HepG2 (cell line): ENCODE data around the gene PPIL3. TPM values are rescaled to one million over a fixed set of nuclear protein-coding genes. Genes with fewer than 3 reads are reported as not detected.

Experiments used
- CCAR2 ChIP-seq: fragments of 200-400 bp; formaldehyde crosslinking; optimal IDR thresholded peaks from 2 replicates; pipeline ENCODE3; 2018; ENCODE audit warnings: low read depth, mild to moderate bottlenecking, low read length, moderate library complexity
- EHMT2 ChIP-seq: fragments of 200-600 bp; sonication (generic); IDR thresholded peaks from 2 replicates; pipeline ENCODE4 v1.7.0; 2017; ENCODE audit warnings: antibody characterized with exemption, low read depth, low read length, borderline replicate concordance
- ERF ChIP-seq: IDR thresholded peaks from 2 replicates; pipeline ENCODE4 v1.6.1; 2018; ENCODE audit warnings: missing biosample characterization, missing genetic modification reagents
- FOXJ3 ChIP-seq: sonication (generic); formaldehyde crosslinking; IDR thresholded peaks from 2 replicates; pipeline ENCODE4 v1.4.0; 2020; ENCODE audit warnings: missing genetic modification reagents, mild to moderate bottlenecking, borderline replicate concordance
- GATAD2A ChIP-seq: IDR thresholded peaks from 2 replicates; pipeline ENCODE4 v1.6.1; 2016
- JUND ChIP-seq: sonication (generic); formaldehyde crosslinking; IDR thresholded peaks from 2 replicates; pipeline ENCODE4 v1.8.0; 2022; ENCODE audit warnings: mild to moderate bottlenecking, missing genetic modification reagents
- KAT8 ChIP-seq: IDR thresholded peaks from 2 replicates; pipeline ENCODE4 v1.6.1; 2016; ENCODE audit warnings: missing genetic modification reagents, missing compliant biosample characterization
- KDM5A ChIP-seq: fragments of 200-600 bp; sonication (generic); IDR thresholded peaks from 2 replicates; pipeline ENCODE4 v1.7.0; 2018; ENCODE audit warnings: antibody characterized with exemption, mild to moderate bottlenecking, low read length, borderline replicate concordance
- MAFG ChIP-seq: sonication (generic); formaldehyde crosslinking; IDR thresholded peaks from 2 replicates; pipeline ENCODE4 v1.5.1; 2020; ENCODE audit warnings: mild to moderate bottlenecking, missing genetic modification reagents
- MZF1 ChIP-seq: sonication (generic); formaldehyde crosslinking; IDR thresholded peaks from 2 replicates; pipeline ENCODE4 v1.8.1; 2023; ENCODE audit warnings: mild to moderate bottlenecking, missing genetic modification reagents, borderline replicate concordance
- NFE2 ChIP-seq: sonication (generic); formaldehyde crosslinking; IDR thresholded peaks from 2 replicates; pipeline ENCODE4 v1.4.0; 2020; ENCODE audit warnings: missing genetic modification reagents
- NRL ChIP-seq: sonication (generic); formaldehyde crosslinking; IDR thresholded peaks from 2 replicates; pipeline ENCODE4 v1.5.0; 2020; ENCODE audit warnings: missing genetic modification reagents, mild to moderate bottlenecking, moderate library complexity, borderline replicate concordance
- PAWR ChIP-seq: sonication (generic); formaldehyde crosslinking; IDR thresholded peaks from 2 replicates; pipeline ENCODE4 v1.4.0; 2020; ENCODE audit warnings: missing genetic modification reagents, mild to moderate bottlenecking, borderline replicate concordance
- PHF5A ChIP-seq: IDR thresholded peaks from one replicate; pipeline ENCODE4 v1.6.1; 2018; ENCODE audit warnings: low read depth, missing genetic modification reagents; ENCODE audit not compliant: unreplicated experiment
- RAD21 ChIP-seq: fragments of 450-650 bp; formaldehyde crosslinking; IDR thresholded peaks from 2 replicates; pipeline ENCODE4 v1.5.0; 2020; ENCODE audit warnings: mild to moderate bottlenecking
- RARA ChIP-seq: IDR thresholded peaks from 2 replicates; pipeline ENCODE4 v1.6.1; 2016; ENCODE audit warnings: missing genetic modification reagents, missing compliant biosample characterization
- SIX4 ChIP-seq: sonication (generic); formaldehyde crosslinking; IDR thresholded peaks from 2 replicates; pipeline ENCODE4 v1.4.0; 2020; ENCODE audit warnings: missing genetic modification reagents
- SMARCE1 ChIP-seq: fragments of 450-650 bp; IDR thresholded peaks from 2 replicates; pipeline ENCODE4 v1.6.1; 2017; ENCODE audit warnings: borderline replicate concordance
- YEATS2 ChIP-seq: sonication (generic); formaldehyde crosslinking; IDR thresholded peaks from 2 replicates; pipeline ENCODE4 v1.4.0; 2020; ENCODE audit warnings: missing genetic modification reagents, borderline replicate concordance
- ZMYM4 ChIP-seq: sonication (generic); formaldehyde crosslinking; IDR thresholded peaks from 2 replicates; pipeline ENCODE4 v1.8.1; 2023; ENCODE audit warnings: mild to moderate bottlenecking, missing genetic modification reagents
- ZNF3 ChIP-seq: IDR thresholded peaks from 2 replicates; pipeline ENCODE4 v1.7.0; 2017; ENCODE audit warnings: inconsistent platforms
- ZNF484 ChIP-seq: sonication (generic); formaldehyde crosslinking; IDR thresholded peaks from 2 replicates; pipeline ENCODE4 v1.5.1; 2020; ENCODE audit warnings: mild to moderate bottlenecking, low read depth, missing genetic modification reagents, borderline replicate concordance
- ZNF572 ChIP-seq: sonication (generic); formaldehyde crosslinking; IDR thresholded peaks from 2 replicates; pipeline ENCODE4 v1.5.1; 2020; ENCODE audit warnings: mild to moderate bottlenecking, missing genetic modification reagents
- ZSCAN21 ChIP-seq: sonication (generic); formaldehyde crosslinking; IDR thresholded peaks from 2 replicates; pipeline ENCODE4 v1.8.0; 2022; ENCODE audit warnings: mild to moderate bottlenecking, missing genetic modification reagents, moderate library complexity, borderline replicate concordance
- polyA plus RNA-seq, 8 experiments: library from polyadenylated mRNA; depleted of rRNA in 3 of 8; stranded (reverse) in 7 of 8; unstranded in 1 of 8; fragments of >200 nt; fragmentation: Illumina TruSeq in 4 of 8; extraction: Trizol in 4 of 8; gene quantifications; 2 replicates each; pipeline versions ENCODE4 v1.2.1 to v1.2.3, GENCODE V29; 2011 to 2016; ENCODE audit warnings: low read depth in 4 of 8, missing spikeins in 1 of 8, mixed read lengths in 1 of 8; ENCODE audit not compliant: insufficient read depth in 1 of 8
- total RNA-seq, 5 experiments: library from RNA; depleted of rRNA; stranded (reverse); fragments of >200 nt; fragmentation: Illumina TruSeq; extraction: Trizol; gene quantifications; 2 replicates each; pipeline ENCODE4 v1.2.3, GENCODE V29; 2016; ENCODE audit warnings: low read depth in 1 of 5
- TF ChIP-seq, protein P1 (sequence below): sonication (generic); formaldehyde crosslinking; IDR thresholded peaks from 2 replicates; pipeline ENCODE4 v1.4.0; 2020; ENCODE audit warnings: missing genetic modification reagents, borderline replicate concordance
- TF ChIP-seq, protein P2 (sequence below): IDR thresholded peaks from 2 replicates; pipeline ENCODE4 v1.6.1; 2018; ENCODE audit warnings: missing genetic modification reagents
- TF ChIP-seq, protein P3 (sequence below): IDR thresholded peaks from 2 replicates; pipeline ENCODE4 v1.6.1; 2016; ENCODE audit warnings: mild to moderate bottlenecking
- TF ChIP-seq, protein P4 (sequence below): sonication (generic); formaldehyde crosslinking; IDR thresholded peaks from 2 replicates; pipeline ENCODE4 v1.9.0; 2021; ENCODE audit warnings: missing genetic modification reagents, borderline replicate concordance

PPIL3 gene
- total and polyA plus RNA-seq, 2 of the 13 experiments (the other 11 are each of a cell fraction or from before 2014, with no cell fraction given) = 98.7 to 107 TPM

DNA sequence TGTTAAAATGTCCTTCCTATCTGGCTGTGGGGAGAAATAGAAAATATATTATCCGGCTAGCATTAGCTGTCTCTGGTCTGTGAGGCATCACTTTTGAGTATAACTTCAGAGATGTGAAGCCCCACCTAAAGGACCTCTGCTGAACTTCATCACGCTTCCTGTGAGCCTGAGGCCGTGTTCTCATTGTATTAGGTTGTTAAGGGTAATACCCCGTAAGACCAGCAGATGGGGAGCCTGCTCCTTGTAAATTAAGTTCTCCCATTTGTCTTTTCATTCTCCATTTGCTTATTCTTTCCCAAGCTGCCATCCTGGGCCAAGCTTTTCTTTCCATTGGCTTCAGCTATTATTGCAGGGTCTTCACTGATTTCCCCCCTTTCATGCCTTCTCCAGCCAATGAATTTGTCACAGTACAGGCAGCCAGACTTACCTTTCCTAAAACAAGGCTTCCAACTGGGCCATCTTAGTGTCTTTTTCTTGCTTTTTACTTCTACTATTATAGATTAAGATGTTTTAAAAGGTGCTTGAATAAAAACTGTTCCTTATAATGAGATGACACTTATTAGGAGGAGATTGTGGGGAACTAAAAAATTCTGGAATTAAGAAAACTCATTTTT lies 12.7 kb upstream of the PPIL3 start (continued):
- TF ChIP-seq, protein P1, sequence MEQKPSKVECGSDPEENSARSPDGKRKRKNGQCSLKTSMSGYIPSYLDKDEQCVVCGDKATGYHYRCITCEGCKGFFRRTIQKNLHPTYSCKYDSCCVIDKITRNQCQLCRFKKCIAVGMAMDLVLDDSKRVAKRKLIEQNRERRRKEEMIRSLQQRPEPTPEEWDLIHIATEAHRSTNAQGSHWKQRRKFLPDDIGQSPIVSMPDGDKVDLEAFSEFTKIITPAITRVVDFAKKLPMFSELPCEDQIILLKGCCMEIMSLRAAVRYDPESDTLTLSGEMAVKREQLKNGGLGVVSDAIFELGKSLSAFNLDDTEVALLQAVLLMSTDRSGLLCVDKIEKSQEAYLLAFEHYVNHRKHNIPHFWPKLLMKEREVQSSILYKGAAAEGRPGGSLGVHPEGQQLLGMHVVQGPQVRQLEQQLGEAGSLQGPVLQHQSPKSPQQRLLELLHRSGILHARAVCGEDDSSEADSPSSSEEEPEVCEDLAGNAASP (CRISPR knock-in tag) = peak; percentile 55; the same call in 1 of the 2 replicates
- no peak for TF ChIP-seq ZNF572 (CRISPR knock-in tag)
- TF ChIP-seq JUND (CRISPR knock-in tag) = no peak
- TF ChIP-seq SIX4 (CRISPR knock-in tag) = no peak
- TF ChIP-seq PAWR (CRISPR knock-in tag) = no peak
- TF ChIP-seq EHMT2 = no peak
- TF ChIP-seq CCAR2 = no peak
- peak; percentile 87 for TF ChIP-seq RAD21 (CRISPR knock-in tag)
- no peak for TF ChIP-seq SMARCE1
- TF ChIP-seq ERF (CRISPR knock-in tag) = peak; percentile 32; the same call in 1 of the 2 replicates
- TF ChIP-seq, protein P2, sequence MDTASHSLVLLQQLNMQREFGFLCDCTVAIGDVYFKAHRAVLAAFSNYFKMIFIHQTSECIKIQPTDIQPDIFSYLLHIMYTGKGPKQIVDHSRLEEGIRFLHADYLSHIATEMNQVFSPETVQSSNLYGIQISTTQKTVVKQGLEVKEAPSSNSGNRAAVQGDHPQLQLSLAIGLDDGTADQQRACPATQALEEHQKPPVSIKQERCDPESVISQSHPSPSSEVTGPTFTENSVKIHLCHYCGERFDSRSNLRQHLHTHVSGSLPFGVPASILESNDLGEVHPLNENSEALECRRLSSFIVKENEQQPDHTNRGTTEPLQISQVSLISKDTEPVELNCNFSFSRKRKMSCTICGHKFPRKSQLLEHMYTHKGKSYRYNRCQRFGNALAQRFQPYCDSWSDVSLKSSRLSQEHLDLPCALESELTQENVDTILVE (CRISPR knock-in tag) = 0 out of 2 replicates have a peak, but pooled peaks have one; percentile 43
- TF ChIP-seq PHF5A (CRISPR knock-in tag) = no peak
- TF ChIP-seq MAFG = no peak
- TF ChIP-seq ZMYM4 = peak; percentile 23; the same call in 1 of the 2 replicates
- TF ChIP-seq, protein P3, sequence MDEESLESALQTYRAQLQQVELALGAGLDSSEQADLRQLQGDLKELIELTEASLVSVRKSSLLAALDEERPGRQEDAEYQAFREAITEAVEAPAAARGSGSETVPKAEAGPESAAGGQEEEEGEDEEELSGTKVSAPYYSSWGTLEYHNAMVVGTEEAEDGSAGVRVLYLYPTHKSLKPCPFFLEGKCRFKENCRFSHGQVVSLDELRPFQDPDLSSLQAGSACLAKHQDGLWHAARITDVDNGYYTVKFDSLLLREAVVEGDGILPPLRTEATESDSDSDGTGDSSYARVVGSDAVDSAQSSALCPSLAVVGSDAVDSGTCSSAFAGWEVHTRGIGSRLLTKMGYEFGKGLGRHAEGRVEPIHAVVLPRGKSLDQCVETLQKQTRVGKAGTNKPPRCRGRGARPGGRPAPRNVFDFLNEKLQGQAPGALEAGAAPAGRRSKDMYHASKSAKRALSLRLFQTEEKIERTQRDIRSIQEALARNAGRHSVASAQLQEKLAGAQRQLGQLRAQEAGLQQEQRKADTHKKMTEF = peak; percentile 26; the same call in 1 of the 2 replicates
- no peak for TF ChIP-seq KDM5A
- TF ChIP-seq, protein P4, sequence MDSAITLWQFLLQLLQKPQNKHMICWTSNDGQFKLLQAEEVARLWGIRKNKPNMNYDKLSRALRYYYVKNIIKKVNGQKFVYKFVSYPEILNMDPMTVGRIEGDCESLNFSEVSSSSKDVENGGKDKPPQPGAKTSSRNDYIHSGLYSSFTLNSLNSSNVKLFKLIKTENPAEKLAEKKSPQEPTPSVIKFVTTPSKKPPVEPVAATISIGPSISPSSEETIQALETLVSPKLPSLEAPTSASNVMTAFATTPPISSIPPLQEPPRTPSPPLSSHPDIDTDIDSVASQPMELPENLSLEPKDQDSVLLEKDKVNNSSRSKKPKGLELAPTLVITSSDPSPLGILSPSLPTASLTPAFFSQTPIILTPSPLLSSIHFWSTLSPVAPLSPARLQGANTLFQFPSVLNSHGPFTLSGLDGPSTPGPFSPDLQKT (CRISPR knock-in tag) = no peak
- TF ChIP-seq ZNF3 (CRISPR knock-in tag) = no peak
- no peak for TF ChIP-seq NFE2 (CRISPR knock-in tag)
- TF ChIP-seq FOXJ3 (CRISPR knock-in tag) = no peak
- peak; percentile 32; the same call in 1 of the 2 replicates for TF ChIP-seq GATAD2A
- TF ChIP-seq MZF1 (CRISPR knock-in tag) = no peak
- peak; percentile 37; the same call in 1 of the 2 replicates for TF ChIP-seq YEATS2 (CRISPR knock-in tag)
- no peak for TF ChIP-seq NRL (CRISPR knock-in tag)
- TF ChIP-seq ZSCAN21 = no peak
- peak; percentile 53; the same call in 1 of the 2 replicates for TF ChIP-seq KAT8 (CRISPR knock-in tag)
- TF ChIP-seq RARA (CRISPR knock-in tag) = no peak
- no peak for TF ChIP-seq ZNF484 (CRISPR knock-in tag)
